D721Med (cell line): ENCODE results near the gene MCF2L2.
"Not testable (repeated sequence)": the region's sequence is repeated elsewhere in the genome, so short reads cannot be mapped to it uniquely, and the experiment has no call there.

Source experiments
- DNase-seq: peaks from one replicate; pipeline ENCODE4 v3.0.0; 2011; ENCODE audit warnings: low spot score; ENCODE audit not compliant: insufficient read length
- FAIRE-seq: peaks from 2 replicates; lab custom pipeline; 2011; peaks lifted over from hg19 to GRCh38; lab: Jason Lieb, UNC
- TF ChIP-seq, protein P1 (sequence below): IDR thresholded peaks from 2 replicates; pipeline ENCODE4 v1.5.1; 2012; ENCODE audit warnings: mild to moderate bottlenecking, control low read depth; ENCODE audit not compliant: insufficient read depth; ENCODE audit errors: missing control alignments

MCF2L2 gene

DNA sequence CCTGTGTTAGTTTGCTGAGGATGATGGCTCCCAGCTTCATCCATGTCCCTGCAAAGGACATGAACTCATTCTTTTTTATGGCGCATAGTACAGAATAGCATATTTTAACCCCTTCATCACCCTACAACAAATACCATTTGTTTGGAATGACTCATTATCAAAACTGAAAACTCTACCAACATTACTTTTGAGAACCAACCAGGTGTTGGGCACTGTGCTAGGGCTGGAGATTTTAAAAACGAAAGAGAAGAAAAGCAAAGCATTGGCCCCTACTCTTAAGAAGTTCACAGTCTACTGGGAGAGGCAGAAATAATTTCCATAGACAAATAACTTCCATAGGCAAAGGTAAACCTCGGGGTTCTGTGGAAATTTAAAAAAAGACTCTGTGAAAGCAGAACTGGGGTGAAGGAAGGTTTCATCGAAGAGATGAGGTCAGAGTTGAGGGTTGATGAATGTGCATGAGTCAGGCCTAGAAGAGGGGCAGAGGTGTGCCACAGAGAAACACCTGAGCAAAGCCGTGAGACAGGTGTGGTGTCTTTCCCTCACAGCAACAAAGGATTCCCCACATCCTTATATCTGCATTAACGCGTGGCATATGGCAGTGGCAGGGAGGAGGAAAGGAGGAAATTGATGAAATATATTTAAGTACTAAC lies 51.0 kb downstream of the MCF2L2 start:
- TF ChIP-seq, protein P1, sequence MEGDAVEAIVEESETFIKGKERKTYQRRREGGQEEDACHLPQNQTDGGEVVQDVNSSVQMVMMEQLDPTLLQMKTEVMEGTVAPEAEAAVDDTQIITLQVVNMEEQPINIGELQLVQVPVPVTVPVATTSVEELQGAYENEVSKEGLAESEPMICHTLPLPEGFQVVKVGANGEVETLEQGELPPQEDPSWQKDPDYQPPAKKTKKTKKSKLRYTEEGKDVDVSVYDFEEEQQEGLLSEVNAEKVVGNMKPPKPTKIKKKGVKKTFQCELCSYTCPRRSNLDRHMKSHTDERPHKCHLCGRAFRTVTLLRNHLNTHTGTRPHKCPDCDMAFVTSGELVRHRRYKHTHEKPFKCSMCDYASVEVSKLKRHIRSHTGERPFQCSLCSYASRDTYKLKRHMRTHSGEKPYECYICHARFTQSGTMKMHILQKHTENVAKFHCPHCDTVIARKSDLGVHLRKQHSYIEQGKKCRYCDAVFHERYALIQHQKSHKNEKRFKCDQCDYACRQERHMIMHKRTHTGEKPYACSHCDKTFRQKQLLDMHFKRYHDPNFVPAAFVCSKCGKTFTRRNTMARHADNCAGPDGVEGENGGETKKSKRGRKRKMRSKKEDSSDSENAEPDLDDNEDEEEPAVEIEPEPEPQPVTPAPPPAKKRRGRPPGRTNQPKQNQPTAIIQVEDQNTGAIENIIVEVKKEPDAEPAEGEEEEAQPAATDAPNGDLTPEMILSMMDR, result no peak
- no peak for FAIRE-seq
- no peak for DNase-seq

DNA sequence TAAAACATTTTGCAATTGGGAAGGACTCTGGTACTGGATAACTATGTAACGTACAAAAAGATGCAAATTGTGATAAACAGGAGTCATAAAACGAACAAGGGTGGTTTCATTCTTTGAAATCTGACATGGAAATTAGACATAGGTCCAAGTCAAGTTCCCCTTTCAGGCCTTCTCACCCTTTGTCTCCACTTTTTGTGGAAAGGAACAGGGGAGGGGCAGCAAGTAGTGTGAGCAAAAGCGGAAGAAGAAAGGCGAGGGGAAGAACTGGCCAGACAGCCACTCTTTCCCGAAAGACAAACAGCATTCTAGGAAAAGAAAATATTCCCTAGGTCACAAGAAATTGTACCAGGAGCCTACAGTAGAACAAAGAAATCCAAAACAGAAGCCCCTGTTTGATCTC lies 52.6 kb downstream of the MCF2L2 start:
- DNase-seq (no peak), FAIRE-seq (no peak)
- TF ChIP-seq, protein P1, result no peak

DNA sequence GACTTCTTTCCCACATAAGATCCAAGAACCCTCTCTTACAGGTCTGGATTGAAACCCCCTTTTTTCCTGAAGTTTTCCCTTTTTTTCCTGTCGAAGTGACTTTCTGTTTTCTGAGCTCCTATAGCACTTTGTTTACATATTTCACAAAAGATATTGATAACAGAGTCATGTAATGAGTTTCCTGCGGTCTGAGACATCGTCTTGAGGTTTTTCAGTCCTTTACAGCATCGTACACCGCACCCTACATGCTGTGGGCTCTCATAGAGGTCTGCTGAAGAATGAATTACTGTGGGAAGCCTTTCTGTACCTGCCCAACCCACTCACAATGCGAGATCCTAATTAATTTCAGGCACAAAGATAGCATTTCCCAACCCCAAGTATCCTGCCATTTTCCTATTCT lies 53.1 kb downstream of the MCF2L2 start:
- TF ChIP-seq, protein P1, result no peak
- DNase-seq (no peak), FAIRE-seq (no peak)

DNA sequence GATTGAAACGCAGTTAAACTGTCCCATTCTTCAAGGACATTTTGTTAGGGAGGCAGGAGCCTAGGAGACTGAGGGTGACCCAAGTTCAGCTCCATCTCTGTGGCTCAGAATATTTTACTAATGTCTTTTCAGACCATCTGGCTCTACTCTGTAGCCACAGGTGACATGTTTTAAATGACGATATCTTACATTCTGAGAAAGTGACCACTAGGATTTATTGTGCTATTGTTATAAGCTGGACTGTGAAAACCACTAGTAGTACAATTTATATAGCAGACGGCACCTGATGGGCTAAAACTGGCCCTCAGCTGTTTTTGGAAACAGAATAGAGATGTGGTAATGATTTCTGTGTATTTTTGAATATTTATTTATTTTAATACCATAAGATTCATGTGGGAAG lies 55.5 kb downstream of the MCF2L2 start:
- FAIRE-seq (no peak), DNase-seq (no peak)

DNA sequence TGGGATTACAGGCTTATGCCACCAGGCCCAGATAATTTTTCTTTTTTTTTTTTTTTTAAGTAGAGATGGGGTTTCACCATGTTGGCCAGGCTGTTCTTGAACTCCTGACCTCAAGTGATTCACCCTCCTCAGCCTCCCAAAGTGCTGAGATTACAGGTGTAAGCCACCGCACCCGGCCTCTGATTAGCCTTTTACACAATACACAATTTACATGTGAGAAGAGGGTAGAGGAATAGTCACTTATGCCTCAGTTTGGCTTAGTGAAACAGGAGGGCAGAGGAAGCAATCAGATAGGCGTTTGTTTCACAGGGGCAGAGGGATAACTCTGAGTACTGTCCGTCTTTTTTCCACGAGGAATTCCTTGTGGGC lies 56.8 kb downstream of the MCF2L2 start:
- DNase-seq, FAIRE-seq: not testable (repeated sequence)

More for the DNA sequence above, 55.5 kb downstream of the MCF2L2 start:
- TF ChIP-seq, protein P1, result no peak

DNA sequence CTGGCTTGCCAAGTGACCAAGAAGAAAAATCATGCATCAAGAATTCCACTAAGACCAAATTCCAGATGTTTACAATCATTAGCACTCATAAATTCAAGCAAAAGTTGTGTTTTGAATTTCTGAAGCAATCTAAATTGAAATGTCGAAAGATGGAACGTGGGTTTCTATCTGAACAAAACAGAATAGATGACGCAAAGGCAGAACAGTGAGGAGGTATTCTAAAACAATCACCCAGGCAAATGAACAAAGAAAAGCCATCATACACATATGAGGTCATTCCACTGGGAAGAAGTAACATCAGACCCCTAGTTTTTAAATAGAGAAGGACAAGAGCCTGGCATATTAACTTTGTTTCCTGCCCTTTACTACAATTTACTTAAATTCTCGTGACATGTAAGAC lies 58.0 kb downstream of the MCF2L2 start:
- FAIRE-seq, result no peak
- TF ChIP-seq, protein P1, result no peak
- DNase-seq, result no peak

DNA sequence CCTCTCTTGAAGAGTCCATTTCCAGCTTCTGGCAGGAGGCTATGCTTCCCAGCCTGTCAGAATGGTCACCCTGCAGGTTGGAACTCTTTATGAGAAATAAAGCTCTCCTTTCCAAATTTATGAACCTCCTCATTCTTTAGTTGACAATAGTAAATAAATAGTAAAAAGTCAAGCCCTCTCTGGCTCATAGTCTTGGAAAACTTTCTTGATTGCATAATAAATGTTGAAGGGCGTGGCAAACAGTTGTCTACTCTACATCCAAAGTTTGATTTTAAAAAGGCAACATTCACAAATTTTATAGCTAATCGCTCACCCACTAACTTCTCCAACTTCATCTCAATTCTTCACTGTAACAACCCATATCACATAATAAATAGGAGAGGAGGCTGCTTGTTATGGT lies 58.8 kb downstream of the MCF2L2 start:
- no peak for FAIRE-seq
- DNase-seq, result no peak
- TF ChIP-seq, protein P1, result no peak
